Loucy (cell line): Measurements from ENCODE around the gene BRINP3.

Experiments
- H2AFZ ChIP-seq: fragments of 200-600 bp; sonication (generic); 2 replicates; pipeline ENCODE4 v1.6.0; 2016; ENCODE audit warnings: antibody characterized with exemption, mild to moderate bottlenecking, low read length, moderate library complexity
- H3F3A ChIP-seq: fragments of 200-600 bp; 2 replicates; pipeline ENCODE4 v1.6.0; 2016; ENCODE audit warnings: antibody characterized with exemption, low read depth, mild to moderate bottlenecking
- H3K27me3 ChIP-seq: fragments of 200-600 bp; sonication (generic); 2 replicates; pipeline ENCODE4 v1.6.1; 2014; ENCODE audit warnings: low read length, mild to moderate bottlenecking; ENCODE audit not compliant: insufficient read depth, poor library complexity, severe bottlenecking
- H3K36me3 ChIP-seq: fragments of 200-600 bp; sonication (generic); 2 replicates; pipeline ENCODE4 v1.6.1; 2016; ENCODE audit warnings: low read length; ENCODE audit not compliant: insufficient read depth
- H3K4me1 ChIP-seq: fragments of 200-600 bp; sonication (generic); 2 replicates; pipeline ENCODE4 v1.5.1; 2014; ENCODE audit warnings: low read length, mild to moderate bottlenecking; ENCODE audit not compliant: insufficient read depth, poor library complexity, severe bottlenecking
- H3K4me2 ChIP-seq: fragments of 200-600 bp; sonication (generic); 2 replicates; pipeline ENCODE4 v1.6.0; 2014; ENCODE audit warnings: antibody characterized with exemption, low read length, low read depth, mild to moderate bottlenecking; ENCODE audit not compliant: poor library complexity, severe bottlenecking
- H3K4me3 ChIP-seq: fragments of 200-600 bp; sonication (generic); 2 replicates; pipeline ENCODE4 v1.5.1; 2014; ENCODE audit warnings: low read length, mild to moderate bottlenecking, mixed read lengths; ENCODE audit not compliant: poor library complexity, severe bottlenecking
- H3K79me2 ChIP-seq: fragments of 200-600 bp; sonication (generic); 2 replicates; pipeline ENCODE4 v1.6.1; 2014; ENCODE audit warnings: low read length; ENCODE audit not compliant: insufficient read depth
- H3K9ac ChIP-seq: fragments of 200-600 bp; sonication (generic); 2 replicates; pipeline ENCODE4 v1.6.0; 2014; ENCODE audit warnings: mild to moderate bottlenecking, low read depth, low read length, moderate library complexity; ENCODE audit not compliant: poor library complexity, severe bottlenecking
- H3K9me2 ChIP-seq: fragments of 200-600 bp; sonication (generic); replicated peaks from 2 replicates; pipeline ENCODE4 v1.6.1; 2016; ENCODE audit warnings: low read depth, low read length, mixed read lengths
- H3K9me3 ChIP-seq: fragments of 200-600 bp; sonication (generic); 2 replicates; pipeline ENCODE4 v1.6.1; 2014; ENCODE audit warnings: mild to moderate bottlenecking, antibody characterized with exemption, low read length, low read depth; ENCODE audit not compliant: insufficient read depth
- H4K20me1 ChIP-seq: fragments of 200-600 bp; sonication (generic); 2 replicates; pipeline ENCODE4 v1.6.0; 2014; ENCODE audit warnings: antibody characterized with exemption, low read length, mild to moderate bottlenecking; ENCODE audit not compliant: insufficient read depth, poor library complexity, severe bottlenecking
- EZH2phosphoT487 ChIP-seq: fragments of 200-600 bp; IDR thresholded peaks from 2 replicates; pipeline ENCODE4 v1.6.1; 2018; ENCODE audit warnings: antibody characterized with exemption, mild to moderate bottlenecking, moderate library complexity, borderline replicate concordance
- TF ChIP-seq, protein P1 (sequence below): fragments of 200-600 bp; sonication (generic); conservative IDR thresholded peaks from 2 replicates; pipeline ENCODE4 v1.5.1; 2014; ENCODE audit warnings: mild to moderate bottlenecking, antibody characterized with exemption, low read length

The BRINP3 gene

GRCh38 chr1:190472494-190472893 lies 5.2 kb downstream of the BRINP3 start:
- Histone ChIP-seq H3K4me1 (no peaks in the 10 kb centered on the region), H3K9me3 (no peaks in the 10 kb centered on the region), H3K79me2 (no peaks in the 10 kb centered on the region), H3K36me3 (no peaks in the 10 kb centered on the region), H3K9me2 (no peaks in the 10 kb centered on the region), H2AFZ (no peak overlapping the region), H3K4me2 (no peak overlapping the region), H3K4me3 (no peak overlapping the region), H4K20me1 (no peaks in the 10 kb centered on the region), H3F3A (no peaks in the 10 kb centered on the region), H3K27me3 (no peaks in the 10 kb centered on the region), H3K9ac (no peak overlapping the region)
- TF ChIP-seq EZH2phosphoT487, result no peak
- TF ChIP-seq, protein P1, sequence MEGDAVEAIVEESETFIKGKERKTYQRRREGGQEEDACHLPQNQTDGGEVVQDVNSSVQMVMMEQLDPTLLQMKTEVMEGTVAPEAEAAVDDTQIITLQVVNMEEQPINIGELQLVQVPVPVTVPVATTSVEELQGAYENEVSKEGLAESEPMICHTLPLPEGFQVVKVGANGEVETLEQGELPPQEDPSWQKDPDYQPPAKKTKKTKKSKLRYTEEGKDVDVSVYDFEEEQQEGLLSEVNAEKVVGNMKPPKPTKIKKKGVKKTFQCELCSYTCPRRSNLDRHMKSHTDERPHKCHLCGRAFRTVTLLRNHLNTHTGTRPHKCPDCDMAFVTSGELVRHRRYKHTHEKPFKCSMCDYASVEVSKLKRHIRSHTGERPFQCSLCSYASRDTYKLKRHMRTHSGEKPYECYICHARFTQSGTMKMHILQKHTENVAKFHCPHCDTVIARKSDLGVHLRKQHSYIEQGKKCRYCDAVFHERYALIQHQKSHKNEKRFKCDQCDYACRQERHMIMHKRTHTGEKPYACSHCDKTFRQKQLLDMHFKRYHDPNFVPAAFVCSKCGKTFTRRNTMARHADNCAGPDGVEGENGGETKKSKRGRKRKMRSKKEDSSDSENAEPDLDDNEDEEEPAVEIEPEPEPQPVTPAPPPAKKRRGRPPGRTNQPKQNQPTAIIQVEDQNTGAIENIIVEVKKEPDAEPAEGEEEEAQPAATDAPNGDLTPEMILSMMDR, result no peak

DNA sequence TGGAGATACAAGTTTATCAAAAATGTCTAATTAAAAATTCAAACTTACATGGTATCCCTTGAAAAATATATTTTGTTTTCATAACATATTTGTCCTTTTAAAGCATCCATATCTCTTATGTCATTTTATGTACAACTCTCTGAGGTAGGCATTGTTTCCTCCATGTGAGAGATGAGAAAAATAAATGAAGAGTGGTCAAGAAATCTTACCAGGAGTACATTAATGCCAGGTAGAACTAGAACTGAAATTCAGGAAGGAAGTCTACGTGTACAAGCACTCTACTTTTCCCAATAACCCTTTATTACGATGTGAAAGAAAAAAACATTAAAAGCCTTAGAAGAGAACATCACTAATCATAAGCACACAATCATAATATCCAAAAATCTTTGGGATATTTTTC lies 5.6 kb downstream of the BRINP3 start:
- Histone ChIP-seq H3K9me3 (no peaks in the 10 kb centered on the region), H3K9ac (no peak overlapping the region), H3F3A (no peaks in the 10 kb centered on the region), H4K20me1 (no peaks in the 10 kb centered on the region), H3K4me1 (no peaks in the 10 kb centered on the region), H3K36me3 (no peaks in the 10 kb centered on the region), H3K79me2 (no peaks in the 10 kb centered on the region), H3K27me3 (no peaks in the 10 kb centered on the region), H3K9me2 (no peaks in the 10 kb centered on the region), H2AFZ (no peak overlapping the region), H3K4me3 (no peak overlapping the region), H3K4me2 (no peak overlapping the region)
- TF ChIP-seq EZH2phosphoT487, result no peak
- TF ChIP-seq, protein P1, result no peak

DNA sequence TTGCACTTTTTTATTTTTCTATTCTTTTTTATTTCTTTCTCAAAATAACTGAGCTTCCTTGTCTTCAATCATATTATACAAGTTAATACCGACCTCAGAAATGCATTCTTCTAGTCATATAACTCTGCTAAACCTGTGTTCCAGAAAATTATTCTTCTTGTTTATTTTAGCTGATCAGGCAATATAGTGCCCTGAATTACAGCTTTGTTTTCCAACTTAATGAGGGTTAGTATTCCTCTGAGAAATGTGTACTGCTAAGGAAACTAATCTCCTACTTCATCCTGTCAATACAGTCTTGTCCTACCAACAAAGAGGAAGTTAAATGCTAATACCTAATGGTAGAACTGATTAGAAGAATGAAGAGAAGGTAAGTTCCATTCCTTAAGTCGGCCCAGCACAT lies 13.0 kb downstream of the BRINP3 start:
- Histone ChIP-seq H3K79me2 (no peaks in the 10 kb centered on the region), H3K27me3 (no peaks in the 10 kb centered on the region), H3K9me2 (no peaks in the 10 kb centered on the region), H3K9ac (no peak overlapping the region), H3K4me2 (no peak overlapping the region), H4K20me1 (no peaks in the 10 kb centered on the region), H3K4me1 (no peaks in the 10 kb centered on the region), H2AFZ (no peak overlapping the region), H3K36me3 (no peaks in the 10 kb centered on the region), H3F3A (no peaks in the 10 kb centered on the region), H3K4me3 (no peak overlapping the region), H3K9me3 (no peaks in the 10 kb centered on the region)
- TF ChIP-seq, protein P1, result no peak
- TF ChIP-seq EZH2phosphoT487, result no peak
